Kidney (tissue), 14 donors: ENCODE results near the gene RASD1. TPM values are rescaled to one million over a fixed set of nuclear protein-coding genes. Genes with fewer than 3 reads are reported as not detected.

Experiments used
- DNase-seq, 5 donors: peaks; one replicate each; pipeline ENCODE4 v3.0.0-alpha.2; 2013 to 2020
- FAIRE-seq: peaks from 2 replicates; lab custom pipeline; 2012; peaks lifted over from hg19 to GRCh38; lab: Jason Lieb, UNC
- H3K27ac ChIP-seq, 2 donors: one replicate each; pipeline ENCODE4 v1.7.0; 2013; ENCODE audit warnings: low read depth in 2 of 2, low read length in 2 of 2, inconsistent platforms in 1 of 2
- H3K27me3 ChIP-seq: one replicate; pipeline ENCODE4 v1.7.1; 2013; ENCODE audit warnings: low read length, inconsistent platforms; ENCODE audit not compliant: control insufficient read depth, insufficient read depth
- H3K36me3 ChIP-seq, 3 donors: one replicate each; pipeline versions ENCODE4 v1.7.0 to v1.7.1; 2013; ENCODE audit warnings: low read length in 3 of 3, control low read depth in 1 of 3, inconsistent platforms in 1 of 3; ENCODE audit not compliant: insufficient read depth in 3 of 3, control insufficient read depth in 2 of 3
- H3K4me1 ChIP-seq, 3 donors: one replicate each; pipeline versions ENCODE4 v1.7.0 to v1.7.1; 2013; ENCODE audit warnings: low read length in 3 of 3, inconsistent platforms in 1 of 3, low read depth in 1 of 3; ENCODE audit not compliant: control insufficient read depth in 2 of 3, insufficient read depth in 2 of 3
- H3K4me3 ChIP-seq, 3 donors: one replicate each; pipeline versions ENCODE4 v1.7.0 to v1.8.1; 2013; ENCODE audit warnings: low read length in 3 of 3, control low read depth in 1 of 3, inconsistent platforms in 1 of 3
- H3K9ac ChIP-seq, 3 donors: one replicate each; pipeline versions ENCODE4 v1.7.0 to v1.7.1; 2013; ENCODE audit warnings: low read length in 3 of 3, control low read depth in 1 of 3, inconsistent platforms in 1 of 3
- H3K9me3 ChIP-seq, 3 donors: one replicate each; pipeline versions ENCODE4 v1.7.0 to v1.7.1; 2013; ENCODE audit warnings: low read length in 3 of 3, control low read depth in 1 of 3, inconsistent platforms in 1 of 3; ENCODE audit not compliant: control insufficient read depth in 2 of 3, insufficient read depth in 1 of 3
- intact Hi-C: fragments of 100-400 bp; cut with DNase I; formaldehyde crosslinking; loops from one replicate; pipeline ENCODE4 v1.11.1; 2022
- polyA plus RNA-seq: library from polyadenylated mRNA; stranded (reverse); fragments of 350-450 nt; fragmentation: Illumina TruSeq; extraction: RNeasy Lipid Tissue Mini Kit (QIAGEN cat#74804); gene quantifications from one replicate; pipeline ENCODE4 v1.2.3, GENCODE V29; 2014; ENCODE audit warnings: low read depth, low replicate concordance; ENCODE audit not compliant: insufficient read depth
- total RNA-seq: library from RNA; stranded (reverse); fragmentation: NEBNext Ultra II Directional; extraction: Animal tissue kit (Norgen Biotek cat#: 25700); gene quantifications from one replicate; pipeline ENCODE4 v1.2.1, GENCODE V29; 2021
- TF ChIP-seq, protein P1 (sequence below): IDR thresholded peaks from 3 replicates; pipeline ENCODE4 v1.5.1; 2012; ENCODE audit warnings: mild to moderate bottlenecking, moderate library complexity, borderline replicate concordance; ENCODE audit not compliant: insufficient read depth; ENCODE audit errors: extremely low read depth
- donor health status: control.
- donor health status: control.
- donor health status: control.
- donor health status: control.
- donor health status: control.
- donor health status: DM: yes; HTN: yes; CAD: no.
- donor health status: Normal renal cell carcinoma (clear cell type).

Gene RASD1
- total and polyA plus RNA-seq, 2 donors from 2014 or later: 103 to 147 TPM

DNA sequence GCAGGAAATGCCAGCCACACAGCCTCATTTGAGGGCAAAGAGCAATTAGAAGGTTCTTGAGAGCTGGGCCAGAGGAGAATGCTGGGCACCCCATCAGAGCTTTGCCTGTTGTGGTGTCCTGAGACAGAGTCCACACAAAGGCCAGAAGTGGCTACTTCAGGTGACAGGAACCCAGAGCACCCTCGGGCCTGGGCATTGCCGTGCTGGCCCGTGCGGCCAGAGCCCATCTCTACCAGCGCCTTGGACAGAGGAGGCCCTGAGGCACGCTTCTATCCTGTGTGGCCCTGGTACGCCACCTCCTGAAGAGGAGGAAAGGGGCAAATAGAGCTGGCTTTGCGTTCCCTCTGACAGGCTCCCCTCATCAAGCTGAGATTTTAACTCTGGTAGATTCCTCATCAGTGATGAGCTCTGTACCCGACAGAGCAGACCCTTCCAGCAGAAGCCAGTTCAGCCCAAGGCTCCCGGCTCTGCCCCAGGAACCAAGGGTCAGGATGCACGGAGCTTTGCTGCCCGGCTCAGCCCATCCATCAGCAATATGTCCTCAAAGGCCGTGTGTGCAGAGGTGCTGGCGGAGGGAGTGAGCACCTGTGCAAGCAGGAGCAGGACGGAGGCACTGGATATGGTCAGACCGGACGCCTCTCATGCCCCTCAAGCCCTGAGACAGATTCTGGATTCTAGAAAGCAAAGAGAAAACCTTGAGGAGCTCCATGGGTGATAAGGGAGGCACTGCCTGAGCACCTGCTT lies 3.4 kb upstream of the RASD1 start:
- H3K4me1 ChIP-seq: peaks cover 0 to 9% (median 0%) of the 10 kb centered on the region in 3 donors
- no peaks in the 10 kb centered on the region for H3K27me3 ChIP-seq
- no peaks in the 10 kb centered on the region for H3K36me3 ChIP-seq
- no peak overlapping the region for H3K4me3 ChIP-seq
- H3K27ac ChIP-seq: no peak overlapping the region
- FAIRE-seq (no peak), DNase-seq (peak in 2 of 5 donors; percentile 31 to 69)
- no peak overlapping the region for H3K9ac ChIP-seq
- TF ChIP-seq, protein P1, sequence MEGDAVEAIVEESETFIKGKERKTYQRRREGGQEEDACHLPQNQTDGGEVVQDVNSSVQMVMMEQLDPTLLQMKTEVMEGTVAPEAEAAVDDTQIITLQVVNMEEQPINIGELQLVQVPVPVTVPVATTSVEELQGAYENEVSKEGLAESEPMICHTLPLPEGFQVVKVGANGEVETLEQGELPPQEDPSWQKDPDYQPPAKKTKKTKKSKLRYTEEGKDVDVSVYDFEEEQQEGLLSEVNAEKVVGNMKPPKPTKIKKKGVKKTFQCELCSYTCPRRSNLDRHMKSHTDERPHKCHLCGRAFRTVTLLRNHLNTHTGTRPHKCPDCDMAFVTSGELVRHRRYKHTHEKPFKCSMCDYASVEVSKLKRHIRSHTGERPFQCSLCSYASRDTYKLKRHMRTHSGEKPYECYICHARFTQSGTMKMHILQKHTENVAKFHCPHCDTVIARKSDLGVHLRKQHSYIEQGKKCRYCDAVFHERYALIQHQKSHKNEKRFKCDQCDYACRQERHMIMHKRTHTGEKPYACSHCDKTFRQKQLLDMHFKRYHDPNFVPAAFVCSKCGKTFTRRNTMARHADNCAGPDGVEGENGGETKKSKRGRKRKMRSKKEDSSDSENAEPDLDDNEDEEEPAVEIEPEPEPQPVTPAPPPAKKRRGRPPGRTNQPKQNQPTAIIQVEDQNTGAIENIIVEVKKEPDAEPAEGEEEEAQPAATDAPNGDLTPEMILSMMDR: no peak
- no peaks in the 10 kb centered on the region for H3K9me3 ChIP-seq
- intact Hi-C loops: no loop called here

DNA sequence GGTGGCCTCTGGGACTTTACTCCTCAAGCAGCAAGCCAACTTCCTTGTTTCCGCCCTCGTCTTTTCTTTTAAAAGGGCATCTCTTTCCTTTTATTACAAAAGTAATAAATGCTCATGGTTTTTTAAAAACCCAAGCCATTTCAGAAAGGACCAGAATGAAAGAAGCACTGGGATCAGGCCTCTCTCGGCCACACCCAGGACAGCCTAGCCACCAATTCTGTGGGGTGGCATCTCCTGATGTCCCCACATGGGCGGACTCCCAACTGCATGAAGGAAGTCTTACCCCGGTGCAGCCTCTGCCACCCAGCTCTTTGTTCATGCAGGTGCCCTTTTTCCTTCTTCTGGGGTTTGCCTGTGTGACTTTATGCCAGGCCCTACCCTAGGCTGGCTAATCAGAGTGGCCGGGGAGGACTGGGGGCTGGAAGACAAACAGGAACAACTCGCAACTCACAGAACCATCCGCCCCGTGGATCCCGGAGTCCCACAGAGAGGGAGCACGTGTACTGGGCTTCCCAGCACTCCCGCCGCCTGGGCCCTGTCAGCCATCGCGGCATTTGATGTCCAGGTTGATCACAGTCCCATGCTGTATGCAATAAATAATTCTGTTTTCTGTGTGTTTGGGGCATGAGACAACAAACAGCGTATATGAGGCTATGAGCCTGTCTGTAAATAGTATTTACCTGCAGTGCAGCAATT lies 2.6 kb upstream of the RASD1 start:
- intact Hi-C loops: no loop called here
- no peak overlapping the region for H3K27ac ChIP-seq
- peaks cover 0 to 9% (median 0%) of the 10 kb centered on the region in 3 donors for H3K4me1 ChIP-seq
- H3K36me3 ChIP-seq: no peaks in the 10 kb centered on the region
- no peak overlapping the region for H3K9ac ChIP-seq
- no peaks in the 10 kb centered on the region for H3K9me3 ChIP-seq
- no peak for FAIRE-seq
- TF ChIP-seq, protein P1: no peak
- DNase-seq: peak in 2 of 5 donors; percentile 30 to 65
- no peaks in the 10 kb centered on the region for H3K27me3 ChIP-seq
- no peak overlapping the region for H3K4me3 ChIP-seq

DNA sequence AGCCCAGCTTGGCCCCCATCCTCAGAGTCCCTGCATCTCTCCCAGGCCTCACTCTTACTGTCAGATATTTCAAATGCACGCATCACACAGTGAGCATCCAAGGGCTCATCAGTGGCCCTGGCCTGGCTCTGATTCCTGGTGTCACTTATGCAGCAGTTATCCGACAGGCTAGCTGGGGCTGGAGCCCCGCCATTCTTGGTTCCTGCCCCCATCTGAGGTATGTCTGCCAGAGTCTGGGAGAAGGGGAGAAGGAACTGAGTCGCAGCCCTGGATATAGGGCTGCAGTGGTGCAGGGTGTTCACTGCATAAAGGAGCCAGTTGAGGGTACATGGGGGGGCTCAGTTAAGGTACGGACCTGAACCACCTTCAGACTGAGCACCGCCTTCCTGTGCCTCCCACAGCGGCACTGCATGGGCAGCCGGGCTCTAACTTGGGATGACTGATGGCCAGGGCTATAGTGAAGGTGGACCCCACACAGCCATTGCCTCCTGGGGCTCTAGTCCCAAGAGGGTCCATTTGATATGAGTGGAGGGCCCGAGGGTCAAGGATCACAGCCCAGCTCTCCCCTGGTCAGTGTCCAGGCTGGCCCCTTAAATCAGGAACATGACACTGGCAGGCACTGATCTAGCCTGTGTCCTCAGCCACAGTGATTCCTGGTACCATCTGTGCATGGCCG lies 1.8 kb upstream of the RASD1 start:
- DNase-seq (peak in 2 of 5 donors; percentile 39 to 64), FAIRE-seq (no peak)
- Histone ChIP-seq H3K36me3 (no peaks in the 10 kb centered on the region), H3K9ac (no peak overlapping the region), H3K9me3 (no peaks in the 10 kb centered on the region), H3K4me1 (peaks cover 0 to 9% (median 0%) of the 10 kb centered on the region in 3 donors), H3K27ac (no peak overlapping the region), H3K4me3 (no peak overlapping the region), H3K27me3 (no peaks in the 10 kb centered on the region)
- TF ChIP-seq, protein P1: no peak
- intact Hi-C loops: no loop called here
